HL-60 (cell line): ENCODE results near the gene XRCC5.

Source experiments
- DNase-seq, 2 experiments: peaks; one replicate each; pipeline ENCODE4 v3.0.0-alpha.2; 2010 to 2020; ENCODE audit warnings: low read depth in 1 of 2, low spot score in 1 of 2
- H3K27ac ChIP-seq: fragments of 250-450 bp; sonication (Bioruptor Pico); replicated peaks from 2 replicates; pipeline ENCODE4 v1.5.1; 2020; ENCODE audit warnings: mild to moderate bottlenecking, moderate library complexity
- H3K27me3 ChIP-seq: fragments of 250-450 bp; sonication (Bioruptor Pico); 2 replicates; pipeline ENCODE4 v1.5.1; 2021; ENCODE audit warnings: mild to moderate bottlenecking, moderate library complexity; ENCODE audit not compliant: insufficient read depth, poor library complexity, severe bottlenecking
- H3K4me3 ChIP-seq: replicated peaks from 2 replicates; pipeline ENCODE4 v1.5.1; 2011; ENCODE audit warnings: mild to moderate bottlenecking, control low read depth, low read length; ENCODE audit not compliant: insufficient read depth
- GABPA ChIP-seq: IDR thresholded peaks from 2 replicates; pipeline ENCODE4 v1.6.1; 2012; ENCODE audit warnings: low read depth
- POLR2AphosphoS5 ChIP-seq: IDR thresholded peaks from 2 replicates; pipeline ENCODE4 v1.6.1; 2012; ENCODE audit warnings: low read depth
- SPI1 ChIP-seq: IDR thresholded peaks from 2 replicates; pipeline ENCODE4 v1.6.1; 2012; ENCODE audit warnings: low read depth, mild to moderate bottlenecking, borderline replicate concordance
- TF ChIP-seq, protein P1 (sequence below): IDR thresholded peaks from 2 replicates; pipeline ENCODE4 v1.6.1; 2012; ENCODE audit warnings: low read depth; ENCODE audit not compliant: insufficient replicate concordance
- TF ChIP-seq, protein P2 (sequence below): IDR thresholded peaks from one replicate; pipeline ENCODE4 v1.5.1; 2011; ENCODE audit warnings: low read length, control low read depth, inconsistent platforms; ENCODE audit not compliant: insufficient read depth

The XRCC5 gene

DNA sequence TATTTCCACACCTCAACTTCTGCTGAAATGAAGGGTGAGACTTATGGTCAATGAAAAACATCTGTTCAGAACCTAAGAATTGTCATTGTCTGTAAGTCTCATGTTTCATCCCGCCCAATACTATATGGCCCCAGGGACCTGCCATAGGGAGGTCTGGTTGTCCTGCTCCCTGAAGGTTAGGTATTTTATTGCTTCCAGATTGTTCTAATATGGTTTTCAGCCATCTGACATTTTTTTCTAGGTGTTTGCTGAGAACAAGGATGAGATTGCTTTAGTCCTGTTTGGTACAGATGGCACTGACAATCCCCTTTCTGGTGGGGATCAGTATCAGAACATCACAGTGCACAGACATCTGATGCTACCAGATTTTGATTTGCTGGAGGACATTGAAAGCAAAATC, 7.3 kb downstream of the XRCC5 start:
- H3K4me3 ChIP-seq, result no peak overlapping the region
- no peak overlapping the region for H3K27ac ChIP-seq
- DNase-seq, result no peak
- H3K27me3 ChIP-seq, result no peaks in the 10 kb centered on the region
- TF ChIP-seq GABPA (no peak), SPI1 (no peak), POLR2AphosphoS5 (no peak)
- TF ChIP-seq, protein P1, sequence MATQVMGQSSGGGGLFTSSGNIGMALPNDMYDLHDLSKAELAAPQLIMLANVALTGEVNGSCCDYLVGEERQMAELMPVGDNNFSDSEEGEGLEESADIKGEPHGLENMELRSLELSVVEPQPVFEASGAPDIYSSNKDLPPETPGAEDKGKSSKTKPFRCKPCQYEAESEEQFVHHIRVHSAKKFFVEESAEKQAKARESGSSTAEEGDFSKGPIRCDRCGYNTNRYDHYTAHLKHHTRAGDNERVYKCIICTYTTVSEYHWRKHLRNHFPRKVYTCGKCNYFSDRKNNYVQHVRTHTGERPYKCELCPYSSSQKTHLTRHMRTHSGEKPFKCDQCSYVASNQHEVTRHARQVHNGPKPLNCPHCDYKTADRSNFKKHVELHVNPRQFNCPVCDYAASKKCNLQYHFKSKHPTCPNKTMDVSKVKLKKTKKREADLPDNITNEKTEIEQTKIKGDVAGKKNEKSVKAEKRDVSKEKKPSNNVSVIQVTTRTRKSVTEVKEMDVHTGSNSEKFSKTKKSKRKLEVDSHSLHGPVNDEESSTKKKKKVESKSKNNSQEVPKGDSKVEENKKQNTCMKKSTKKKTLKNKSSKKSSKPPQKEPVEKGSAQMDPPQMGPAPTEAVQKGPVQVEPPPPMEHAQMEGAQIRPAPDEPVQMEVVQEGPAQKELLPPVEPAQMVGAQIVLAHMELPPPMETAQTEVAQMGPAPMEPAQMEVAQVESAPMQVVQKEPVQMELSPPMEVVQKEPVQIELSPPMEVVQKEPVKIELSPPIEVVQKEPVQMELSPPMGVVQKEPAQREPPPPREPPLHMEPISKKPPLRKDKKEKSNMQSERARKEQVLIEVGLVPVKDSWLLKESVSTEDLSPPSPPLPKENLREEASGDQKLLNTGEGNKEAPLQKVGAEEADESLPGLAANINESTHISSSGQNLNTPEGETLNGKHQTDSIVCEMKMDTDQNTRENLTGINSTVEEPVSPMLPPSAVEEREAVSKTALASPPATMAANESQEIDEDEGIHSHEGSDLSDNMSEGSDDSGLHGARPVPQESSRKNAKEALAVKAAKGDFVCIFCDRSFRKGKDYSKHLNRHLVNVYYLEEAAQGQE, result no peak
- TF ChIP-seq, protein P2, sequence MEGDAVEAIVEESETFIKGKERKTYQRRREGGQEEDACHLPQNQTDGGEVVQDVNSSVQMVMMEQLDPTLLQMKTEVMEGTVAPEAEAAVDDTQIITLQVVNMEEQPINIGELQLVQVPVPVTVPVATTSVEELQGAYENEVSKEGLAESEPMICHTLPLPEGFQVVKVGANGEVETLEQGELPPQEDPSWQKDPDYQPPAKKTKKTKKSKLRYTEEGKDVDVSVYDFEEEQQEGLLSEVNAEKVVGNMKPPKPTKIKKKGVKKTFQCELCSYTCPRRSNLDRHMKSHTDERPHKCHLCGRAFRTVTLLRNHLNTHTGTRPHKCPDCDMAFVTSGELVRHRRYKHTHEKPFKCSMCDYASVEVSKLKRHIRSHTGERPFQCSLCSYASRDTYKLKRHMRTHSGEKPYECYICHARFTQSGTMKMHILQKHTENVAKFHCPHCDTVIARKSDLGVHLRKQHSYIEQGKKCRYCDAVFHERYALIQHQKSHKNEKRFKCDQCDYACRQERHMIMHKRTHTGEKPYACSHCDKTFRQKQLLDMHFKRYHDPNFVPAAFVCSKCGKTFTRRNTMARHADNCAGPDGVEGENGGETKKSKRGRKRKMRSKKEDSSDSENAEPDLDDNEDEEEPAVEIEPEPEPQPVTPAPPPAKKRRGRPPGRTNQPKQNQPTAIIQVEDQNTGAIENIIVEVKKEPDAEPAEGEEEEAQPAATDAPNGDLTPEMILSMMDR, result no peak

DNA sequence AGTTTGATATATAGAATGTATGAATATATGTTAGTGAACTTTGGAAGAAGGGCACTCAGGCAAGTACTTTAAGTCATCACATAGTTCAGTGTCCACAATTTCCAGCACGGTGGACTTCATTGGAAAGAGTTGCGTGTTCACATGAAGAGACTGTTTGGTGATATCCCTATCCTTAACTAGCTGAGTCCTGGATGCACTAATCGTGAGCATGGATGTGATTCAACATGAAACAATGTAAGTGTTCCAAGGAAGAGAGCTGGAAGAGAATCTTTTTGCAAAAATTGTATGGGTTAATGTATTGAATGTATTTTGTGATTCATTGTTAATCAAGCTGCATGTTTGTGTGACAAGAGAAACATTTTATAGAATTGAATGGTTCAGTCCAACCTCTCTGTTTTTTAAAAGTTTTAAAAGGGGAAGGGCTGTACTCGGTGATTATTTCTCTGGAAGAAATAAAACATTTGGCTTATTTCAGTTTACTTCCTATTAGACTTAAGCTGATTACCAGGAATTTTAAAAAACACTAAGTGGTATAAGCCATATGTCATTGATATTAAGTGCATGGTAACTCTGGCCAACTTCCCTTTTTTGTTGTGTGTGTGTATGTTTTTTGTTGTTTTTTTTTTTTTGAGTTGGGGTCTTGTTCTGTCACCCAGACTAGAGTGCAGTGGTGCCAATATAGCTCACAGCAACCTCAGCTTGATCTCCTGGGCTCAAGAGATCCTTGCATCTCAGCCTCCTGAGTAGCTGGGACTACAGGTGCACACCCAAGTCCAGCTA, 8.6 kb downstream of the XRCC5 start:
- no peak overlapping the region for H3K27ac ChIP-seq
- TF ChIP-seq POLR2AphosphoS5, result no peak
- TF ChIP-seq, protein P1, result no peak
- no peaks in the 10 kb centered on the region for H3K27me3 ChIP-seq
- DNase-seq, result no peak
- H3K4me3 ChIP-seq, result no peak overlapping the region

DNA sequence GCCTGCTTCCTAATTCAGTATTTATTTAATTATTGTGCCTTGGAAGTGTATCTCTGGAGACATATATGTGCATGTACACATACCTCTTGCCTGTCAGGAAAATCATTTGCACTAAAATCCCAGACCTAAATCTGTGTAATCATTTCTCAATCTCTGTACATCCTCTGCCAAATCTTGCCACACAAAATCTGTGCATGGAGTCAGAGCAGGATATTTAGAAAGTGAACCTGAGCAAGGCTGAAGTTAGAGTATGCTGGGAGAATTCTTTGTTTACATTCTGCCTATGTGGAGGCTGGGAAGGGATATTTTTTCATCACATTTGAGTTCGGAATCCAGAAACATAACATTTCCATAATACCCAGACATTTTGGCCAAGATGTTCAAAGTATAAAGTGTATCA, 9.3 kb downstream of the XRCC5 start:
- no peak for DNase-seq
- no peak overlapping the region for H3K4me3 ChIP-seq
- TF ChIP-seq GABPA, result no peak
- TF ChIP-seq, protein P2, result no peak
- TF ChIP-seq, protein P1, result no peak
- no peak for TF ChIP-seq POLR2AphosphoS5
- no peak for TF ChIP-seq SPI1
- no peak overlapping the region for H3K27ac ChIP-seq
- H3K27me3 ChIP-seq, result no peaks in the 10 kb centered on the region

DNA sequence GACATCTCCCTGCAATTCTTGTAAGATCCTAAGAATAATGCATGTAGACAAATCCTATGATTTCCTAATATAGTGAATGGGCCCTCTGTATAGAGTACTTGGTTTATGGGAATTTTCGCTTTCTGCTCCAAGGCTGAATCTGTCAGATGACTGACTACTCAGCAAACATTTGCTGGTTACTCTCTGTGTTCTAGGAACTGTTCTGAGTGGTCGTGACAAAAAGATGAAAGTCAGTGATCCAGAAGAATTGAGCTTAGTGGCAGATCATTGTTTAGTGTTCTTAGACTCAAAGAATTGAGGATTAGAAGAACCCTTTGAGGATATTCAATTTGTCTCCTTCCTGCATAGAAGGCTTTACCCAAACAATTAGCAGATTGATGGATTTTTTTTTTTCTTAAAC, 10.0 kb downstream of the XRCC5 start:
- TF ChIP-seq SPI1, result no peak
- no peak for TF ChIP-seq POLR2AphosphoS5
- TF ChIP-seq, protein P1, result no peak
- TF ChIP-seq GABPA, result no peak
- TF ChIP-seq, protein P2, result no peak
- Histone ChIP-seq H3K27ac (no peak overlapping the region), H3K27me3 (no peaks in the 10 kb centered on the region), H3K4me3 (no peak overlapping the region)
- DNase-seq, result no peak
